OCI-M2 (cell line): ENCODE measurements around the gene NMNAT3.

Experiments used
- DNase-seq: peaks from one replicate; lab custom pipeline; 2025; ENCODE audit not compliant: unreplicated experiment; lab: John Stamatoyannopoulos, UW

Gene NMNAT3

DNA sequence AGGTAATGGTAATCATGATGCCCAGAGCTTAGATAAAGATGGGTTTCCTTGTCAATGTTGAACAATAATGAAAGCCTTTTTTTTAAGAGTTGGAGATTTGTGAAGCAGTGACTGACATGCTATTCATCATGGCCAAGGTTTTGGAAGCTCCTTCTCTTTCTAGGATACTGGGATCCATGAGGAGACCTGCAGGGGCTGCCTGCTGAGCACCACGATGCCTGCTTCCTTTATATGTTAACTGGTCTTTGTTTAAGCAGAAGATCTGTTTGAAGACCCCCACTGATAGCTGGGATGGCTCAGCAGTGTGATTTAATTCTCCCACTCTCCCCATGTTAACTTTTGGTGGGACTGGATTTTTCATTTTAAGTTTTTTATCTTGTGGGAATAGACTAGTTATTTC lies 154.1 kb downstream of the NMNAT3 start:
- no peak for DNase-seq

DNA sequence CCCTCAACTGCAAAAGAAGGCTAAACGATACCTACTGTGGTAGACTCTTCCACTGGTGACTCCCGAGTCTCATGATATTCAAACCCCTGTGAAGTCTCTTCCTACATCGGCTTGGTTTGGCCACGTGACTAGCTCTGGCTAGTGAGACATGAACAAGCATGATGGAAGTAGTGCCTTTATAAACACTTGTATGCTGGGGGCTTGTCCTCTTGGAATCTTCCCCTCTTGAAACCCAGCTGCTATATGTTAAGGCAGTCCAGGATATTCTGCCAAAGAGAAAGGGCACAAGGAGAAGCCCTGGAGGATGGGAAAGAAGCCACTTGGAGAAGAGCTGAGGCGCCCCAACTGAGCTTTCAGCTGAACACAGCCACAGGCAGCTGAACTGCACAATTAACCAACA lies 154.6 kb downstream of the NMNAT3 start:
- DNase-seq, result no peak

DNA sequence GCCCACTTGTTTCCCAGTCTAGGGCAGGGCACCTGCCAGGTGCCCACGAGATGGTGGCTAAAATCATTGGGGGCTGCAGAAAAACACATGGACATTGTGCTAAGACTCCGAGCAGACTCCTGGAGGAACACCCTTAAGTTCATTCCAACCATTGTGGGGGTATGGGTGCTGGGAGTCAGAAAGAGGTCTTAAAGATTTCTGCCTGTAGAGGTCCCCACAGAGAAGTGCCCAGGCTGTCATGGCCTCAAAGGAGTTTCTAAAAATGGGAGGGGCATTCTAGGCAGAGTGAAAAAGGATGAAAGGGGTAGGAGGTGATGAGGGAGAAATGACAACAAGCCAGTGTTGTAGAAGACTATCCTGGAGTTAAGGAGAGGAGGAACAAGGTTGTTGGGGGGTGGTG lies 155.4 kb downstream of the NMNAT3 start:
- no peak for DNase-seq

DNA sequence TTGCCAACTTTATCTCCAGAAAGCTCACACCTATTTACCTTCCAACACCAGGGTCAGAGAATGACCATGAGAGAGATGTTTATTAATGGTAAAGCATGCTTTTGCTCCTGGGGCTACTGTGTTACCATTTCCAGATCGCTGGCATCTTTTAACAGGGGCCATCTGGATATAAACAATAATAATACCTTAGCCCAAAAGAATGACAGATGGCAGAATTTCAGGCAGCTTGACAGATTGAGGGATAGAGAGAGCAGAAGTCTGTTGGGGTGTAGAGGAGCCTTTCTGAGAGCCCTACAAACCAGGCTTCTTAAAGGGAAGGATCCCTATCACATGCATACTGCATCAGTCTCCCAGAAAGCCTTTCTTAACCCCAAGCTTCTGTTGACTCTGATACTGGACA lies 156.0 kb downstream of the NMNAT3 start:
- DNase-seq, result no peak

DNA sequence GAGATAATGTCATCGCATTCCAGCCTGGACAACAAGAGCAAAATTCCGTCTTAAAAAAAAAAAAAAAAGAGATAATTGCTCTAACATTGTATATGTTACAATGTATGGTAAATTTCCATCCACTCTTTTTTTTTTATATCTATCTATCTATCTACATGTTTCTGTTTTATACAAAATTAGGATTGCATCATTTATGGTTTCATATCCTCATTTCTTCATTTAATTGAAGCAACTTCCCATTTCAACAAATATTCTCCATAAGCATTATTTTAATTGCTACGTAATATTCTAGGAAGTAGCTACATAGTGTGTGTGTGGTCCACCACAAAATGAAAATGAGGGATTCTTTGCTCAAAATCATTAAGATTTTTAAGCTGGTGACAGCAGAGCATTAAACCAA lies 156.6 kb downstream of the NMNAT3 start:
- no peak for DNase-seq

DNA sequence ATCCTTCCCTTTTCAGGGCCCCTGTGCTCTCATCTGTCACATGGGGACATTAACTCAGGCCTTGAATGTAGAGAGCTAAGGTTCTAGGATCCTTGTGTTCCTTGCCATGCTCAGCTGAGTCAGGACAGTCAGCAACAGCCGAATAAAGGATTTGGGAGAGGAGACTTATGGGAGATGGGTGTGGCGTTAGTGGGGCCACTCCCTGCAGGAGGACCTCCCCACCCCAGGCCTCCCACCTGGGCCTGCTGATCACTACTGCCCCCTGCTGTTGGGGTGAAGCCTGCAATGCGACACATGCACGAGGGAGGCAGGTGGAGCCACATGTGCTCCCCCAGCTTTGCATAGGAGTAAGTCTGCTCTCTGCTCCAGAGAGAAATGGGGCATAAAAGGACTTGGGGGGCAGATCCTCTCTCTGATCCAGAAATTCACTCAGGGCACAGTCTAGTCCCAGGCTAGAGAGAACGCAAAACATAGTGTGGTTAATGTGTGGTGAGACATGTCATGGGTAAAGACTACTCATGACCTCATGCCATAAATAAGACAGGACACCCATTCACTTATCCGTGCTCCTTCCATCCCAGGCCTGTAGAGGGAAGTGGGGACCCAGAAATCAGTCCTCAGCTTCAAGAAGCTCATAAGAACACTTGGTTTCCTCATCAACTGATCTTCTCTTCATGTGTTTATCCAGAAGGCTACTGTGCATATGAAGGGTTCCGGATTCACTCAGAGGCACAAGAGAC lies 157.6 kb downstream of the NMNAT3 start:
- DNase-seq, result no peak

DNA sequence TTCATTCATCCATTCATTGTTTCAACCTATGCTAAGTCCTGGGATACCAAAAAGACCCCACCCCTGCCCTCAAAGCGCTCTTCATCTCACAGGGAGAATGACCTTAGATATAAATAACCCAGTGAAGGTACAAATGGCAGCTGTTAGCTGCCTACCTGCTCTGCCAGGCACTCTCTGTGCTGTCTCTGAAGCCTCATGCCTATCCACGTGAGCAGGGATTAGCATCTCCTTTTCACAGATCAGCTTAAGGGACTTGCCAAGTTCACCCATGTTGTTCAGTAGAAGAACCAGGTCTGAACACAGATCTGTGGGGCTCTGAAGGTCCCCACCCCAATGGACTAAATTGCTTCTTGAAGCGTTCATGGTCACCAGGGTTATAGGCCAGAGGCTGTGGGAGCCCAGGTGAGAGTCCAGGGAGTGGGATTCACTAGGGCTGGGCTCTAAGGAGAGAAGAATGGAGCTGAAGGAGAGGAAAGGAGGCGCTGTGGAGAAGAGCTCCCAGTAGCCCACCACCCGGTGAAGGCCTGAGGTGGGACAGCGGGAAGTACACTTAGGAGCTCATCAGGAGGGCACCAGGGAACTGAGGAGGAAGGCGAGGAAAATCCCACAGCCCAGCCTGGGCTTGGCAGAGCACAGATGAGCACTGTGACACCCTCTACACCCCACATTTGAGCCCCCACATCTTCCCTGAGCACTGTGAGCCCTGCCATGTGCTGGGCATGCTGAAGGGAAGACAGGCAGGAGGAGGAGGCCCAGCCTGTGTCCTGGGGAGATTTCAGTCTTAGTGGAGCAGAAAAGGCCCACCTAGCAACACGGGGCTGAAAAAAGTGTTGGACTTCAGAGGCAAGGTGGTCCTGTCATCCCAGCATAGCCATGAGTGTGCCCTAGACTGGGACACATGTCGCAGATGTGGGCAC lies 158.6 kb downstream of the NMNAT3 start:
- no peak for DNase-seq

DNA sequence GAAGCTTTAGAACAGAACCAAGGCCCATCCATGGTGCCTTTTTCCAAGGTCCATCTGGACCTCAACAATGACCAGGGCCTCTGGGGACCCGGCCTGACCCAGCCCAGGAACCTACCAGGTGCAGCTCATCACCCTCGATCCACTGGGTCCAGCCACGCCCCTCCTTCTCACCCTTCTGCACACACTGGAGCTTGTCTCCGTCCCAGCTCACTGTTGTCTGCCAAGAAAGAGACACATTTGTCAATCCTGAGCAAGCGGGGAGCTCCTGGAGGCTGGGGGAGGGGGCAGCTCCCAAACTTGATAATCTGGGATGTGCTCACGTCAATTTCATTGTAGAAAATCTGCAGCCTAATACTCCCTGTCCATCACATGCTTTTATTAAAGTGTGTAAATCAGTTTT lies 159.5 kb downstream of the NMNAT3 start:
- no peak for DNase-seq

DNA sequence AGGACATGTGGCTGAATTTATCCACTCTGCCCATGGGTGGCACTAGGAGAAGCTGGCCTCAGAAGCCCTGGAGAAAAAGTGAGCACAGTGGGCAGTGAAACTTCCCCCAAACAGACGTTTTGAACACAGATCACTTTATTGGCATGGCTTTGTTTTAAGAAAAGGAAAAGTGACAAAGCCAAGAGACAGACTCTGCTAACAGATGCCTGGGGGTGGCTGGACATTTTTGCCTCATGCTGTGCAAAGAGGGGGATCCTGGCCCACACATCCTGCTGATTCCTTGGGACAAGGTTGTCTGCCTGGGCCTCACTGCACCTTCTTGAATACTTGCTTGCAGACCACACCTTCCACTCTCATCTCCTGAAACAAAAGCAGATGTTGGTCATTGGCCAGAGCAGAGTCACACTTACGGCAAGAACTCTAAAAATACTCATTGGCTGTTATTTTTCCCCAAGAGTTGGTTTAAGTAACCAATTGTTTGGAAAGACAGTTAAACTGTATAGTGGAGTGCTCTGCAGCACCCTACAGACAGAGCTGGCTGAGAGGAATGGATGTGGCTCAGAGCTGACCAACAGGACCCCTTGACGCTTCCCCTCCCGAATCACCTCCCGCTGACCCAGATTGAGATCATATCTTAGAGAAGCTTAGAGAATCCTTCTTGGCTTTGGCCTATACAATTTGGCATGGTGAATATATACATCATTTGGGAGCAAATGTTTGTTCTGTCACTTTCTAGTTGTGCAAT lies 160.3 kb downstream of the NMNAT3 start:
- DNase-seq, result no peak

DNA sequence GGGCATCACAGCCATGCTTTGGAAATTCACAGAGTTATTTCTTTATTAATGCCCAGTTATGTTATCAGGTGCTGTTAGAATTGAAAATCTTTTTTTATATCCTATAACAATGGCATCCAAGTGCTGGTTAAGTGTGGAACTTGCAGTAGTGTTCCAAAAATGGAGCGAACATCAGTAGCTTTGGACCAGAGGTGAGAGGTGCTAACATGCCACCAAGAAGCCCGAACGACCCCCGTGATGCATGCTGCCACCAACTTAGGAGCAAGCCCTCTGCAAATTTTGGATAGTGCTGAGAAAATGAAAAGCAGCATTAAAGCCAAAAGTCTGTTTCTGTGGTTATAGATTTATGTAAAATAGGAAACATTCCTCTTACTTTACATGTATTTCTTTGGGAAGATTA lies 163.0 kb downstream of the NMNAT3 start:
- no peak for DNase-seq
